ENCODE measurements around the gene PTPRN.
"Not testable (repeated sequence)": the region's sequence is repeated elsewhere in the genome, so short reads cannot be mapped to it uniquely, and the experiment has no call there.

The PTPRN gene

GRCh38 chr2:219309278-219309677 lies at the start of gene PTPRN:
Gene PTPRN, minus strand, starts transcription at chr2:219309401. Its CDS starts 69 bp downstream, at chr2:219309332.
- DNase-seq = no peak

GRCh38 chr2:219358170-219359075 lies 49.2 kb upstream of the PTPRN start:
- DNase-seq = no peak

GRCh38 chr2:219356834-219357233 lies 47.6 kb upstream of the PTPRN start:
- DNase-seq = no peak

- DNase-seq = no peak
These were observed 45.4 kb upstream of the PTPRN start for GRCh38 chr2:219354582-219354981.

GRCh38 chr2:219353129-219353528 lies 43.9 kb upstream of the PTPRN start:
- no peak for DNase-seq

- DNase-seq = no peak
These were observed 43.3 kb upstream of the PTPRN start for GRCh38 chr2:219352448-219353023.

GRCh38 chr2:219350710-219351221 lies 41.6 kb upstream of the PTPRN start:
- DNase-seq = no peak

GRCh38 chr2:219350215-219350614 lies 41.0 kb upstream of the PTPRN start:
- DNase-seq = no peak

- no peak for DNase-seq
These were observed 35.7 kb upstream of the PTPRN start for GRCh38 chr2:219344751-219345430.

- DNase-seq = no peak
These were observed 26.2 kb upstream of the PTPRN start for GRCh38 chr2:219335373-219335786.

GRCh38 chr2:219334076-219334475 lies 24.9 kb upstream of the PTPRN start:
- no peak for DNase-seq

- no peak for DNase-seq
These were observed 23.3 kb upstream of the PTPRN start, which contains the start of gene RESP18 for GRCh38 chr2:219332542-219332941. Gene RESP18, minus strand, starts transcription at chr2:219332744.

- peak; percentile 51 for DNase-seq
These were observed 22.5 kb upstream of the PTPRN start for GRCh38 chr2:219331560-219332213.

- DNase-seq = no peak
These were observed 18.5 kb upstream of the PTPRN start for GRCh38 chr2:219327719-219328118.

GRCh38 chr2:219325657-219326315 lies 16.6 kb upstream of the PTPRN start:
- no peak for DNase-seq

- DNase-seq = no peak
These were observed 15.9 kb upstream of the PTPRN start for GRCh38 chr2:219325136-219325535.

GRCh38 chr2:219323434-219323833 lies 14.2 kb upstream of the PTPRN start:
- DNase-seq = no peak

- no peak for DNase-seq
These were observed 5.7 kb upstream of the PTPRN start for GRCh38 chr2:219314804-219315468.

- not testable (repeated sequence) for DNase-seq
These were observed 3.6 kb upstream of the PTPRN start for GRCh38 chr2:219312683-219313263.

- peak; percentile 60 for DNase-seq
These were observed 779 bp downstream of the PTPRN start for GRCh38 chr2:219308142-219309101.
